GM23338 (cell line): Measurements from ENCODE around the gene AMOTL1. TPM values are rescaled to one million over a fixed set of nuclear protein-coding genes. Genes with fewer than 3 reads are reported as not detected.

ENCODE experiments used
- ATAC-seq: fragments of 200-7000 bp; cut with Tn5 transposase; 3 replicates; pipeline ENCODE4 v1.9.1; 2020
- DNase-seq: peaks from one replicate; pipeline ENCODE4 v3.0.0-alpha.2; 2015; ENCODE audit warnings: low spot score
- H2AFZ ChIP-seq: fragments of 200-600 bp; sonication (generic); 2 replicates; pipeline ENCODE4 v1.8.0; 2016; ENCODE audit warnings: antibody characterized with exemption, mild to moderate bottlenecking, moderate library complexity
- H3F3A ChIP-seq: fragments of 200-600 bp; sonication (generic); replicated peaks from 2 replicates; pipeline ENCODE4 v1.8.0; 2017; ENCODE audit warnings: antibody characterized with exemption, mixed run types, low read depth
- H3K27ac ChIP-seq: fragments of 200-600 bp; sonication (generic); 2 replicates; pipeline ENCODE4 v1.6.1; 2016; ENCODE audit warnings: low read depth
- H3K27me3 ChIP-seq: fragments of 200-600 bp; sonication (generic); 2 replicates; pipeline ENCODE4 v1.8.0; 2016; ENCODE audit warnings: mild to moderate bottlenecking, mixed run types, moderate library complexity; ENCODE audit not compliant: insufficient read depth
- H3K36me3 ChIP-seq: fragments of 200-600 bp; sonication (generic); 2 replicates; pipeline ENCODE4 v1.8.0; 2016; ENCODE audit warnings: mild to moderate bottlenecking; ENCODE audit not compliant: insufficient read depth
- H3K4me1 ChIP-seq: fragments of 200-600 bp; sonication (generic); 2 replicates; pipeline ENCODE4 v1.8.0; 2016; ENCODE audit warnings: mild to moderate bottlenecking, moderate library complexity; ENCODE audit not compliant: insufficient read depth
- H3K4me2 ChIP-seq: fragments of 200-600 bp; sonication (generic); 2 replicates; pipeline ENCODE4 v1.7.1; 2017; ENCODE audit warnings: mixed run types
- H3K4me3 ChIP-seq: fragments of 200-600 bp; sonication (generic); 2 replicates; pipeline ENCODE4 v1.6.1; 2016; ENCODE audit warnings: mixed run types
- H3K79me2 ChIP-seq: fragments of 200-600 bp; sonication (generic); replicated peaks from 2 replicates; pipeline ENCODE4 v1.8.0; 2017; ENCODE audit warnings: mild to moderate bottlenecking; ENCODE audit not compliant: insufficient read depth
- H3K9me2 ChIP-seq: fragments of 200-600 bp; sonication (generic); 2 replicates; pipeline ENCODE4 v1.8.0; 2017; ENCODE audit not compliant: insufficient read depth
- H4K20me1 ChIP-seq: fragments of 200-600 bp; sonication (generic); replicated peaks from 2 replicates; pipeline ENCODE4 v1.8.0; 2017; ENCODE audit warnings: mild to moderate bottlenecking; ENCODE audit not compliant: insufficient read depth
- H3K27ac Mint-ChIP-seq: 2 replicates; pipeline ENCODE4 v1.8.0; 2020; ENCODE audit warnings: inconsistent platforms, mild to moderate bottlenecking, moderate library complexity, mixed read lengths
- H3K27me3 Mint-ChIP-seq: 3 replicates; pipeline ENCODE4 v1.8.0; 2022; ENCODE audit warnings: low read depth, mild to moderate bottlenecking, moderate library complexity, mixed read lengths, inconsistent platforms; ENCODE audit not compliant: insufficient read depth, poor library complexity
- H3K36me3 Mint-ChIP-seq: 3 replicates; pipeline ENCODE4 v1.8.0; 2021; ENCODE audit warnings: low read depth, mild to moderate bottlenecking, inconsistent platforms, moderate library complexity, mixed read lengths
- H3K4me1 Mint-ChIP-seq: 3 replicates; pipeline ENCODE4 v1.8.0; 2020; ENCODE audit warnings: mild to moderate bottlenecking, inconsistent platforms, mixed read lengths
- H3K4me3 Mint-ChIP-seq: 3 replicates; pipeline ENCODE4 v1.8.0; 2021; ENCODE audit warnings: moderate library complexity, mild to moderate bottlenecking, inconsistent platforms, mixed read lengths
- H3K9me3 Mint-ChIP-seq: 3 replicates; pipeline ENCODE4 v1.8.0; 2020; ENCODE audit warnings: moderate library complexity, mild to moderate bottlenecking, inconsistent platforms, mixed read lengths
- CREB1 ChIP-seq: fragments of 250-450 bp; sonication (Bioruptor Pico); IDR thresholded peaks from 2 replicates; pipeline ENCODE4 v1.5.0; 2020; ENCODE audit warnings: low read depth, mild to moderate bottlenecking, moderate library complexity
- ETS1 ChIP-seq: IDR thresholded peaks from 2 replicates; pipeline ENCODE4 v1.6.1; 2016; ENCODE audit warnings: antibody characterized with exemption
- EZH2 ChIP-seq: fragments of 200-600 bp; sonication (generic); IDR thresholded peaks from one replicate; pipeline ENCODE4 v1.8.0; 2017; ENCODE audit warnings: antibody characterized with exemption, mild to moderate bottlenecking, low read depth; ENCODE audit not compliant: unreplicated experiment
- JUNB ChIP-seq: IDR thresholded peaks from one replicate; pipeline ENCODE4 v1.6.1; 2016; ENCODE audit warnings: antibody characterized with exemption; ENCODE audit not compliant: unreplicated experiment
- REST ChIP-seq: IDR thresholded peaks from one replicate; pipeline ENCODE4 v1.6.1; 2018; ENCODE audit warnings: antibody characterized with exemption; ENCODE audit not compliant: unreplicated experiment
- STAT1 ChIP-seq: IDR thresholded peaks from one replicate; pipeline ENCODE4 v1.6.1; 2016; ENCODE audit warnings: antibody characterized with exemption; ENCODE audit not compliant: unreplicated experiment
- ZNF114 ChIP-seq: fragments of 250-450 bp; sonication (Bioruptor Pico); IDR thresholded peaks from 2 replicates; pipeline ENCODE4 v1.5.0; 2020; ENCODE audit warnings: mild to moderate bottlenecking, moderate library complexity
- ZNF331 ChIP-seq: fragments of 250-450 bp; sonication (Bioruptor Pico); IDR thresholded peaks from 2 replicates; pipeline ENCODE4 v1.5.0; 2020; ENCODE audit warnings: low read depth, mild to moderate bottlenecking, moderate library complexity
- ZNF462 ChIP-seq: fragments of 250-450 bp; sonication (Bioruptor Pico); IDR thresholded peaks from 2 replicates; pipeline ENCODE4 v1.5.0; 2020; ENCODE audit warnings: mild to moderate bottlenecking, moderate library complexity
- polyA plus RNA-seq: library from polyadenylated mRNA; unstranded; fragments of >200 nt; fragmentation: Nextera tagmentation; extraction: Ambion mirVana; gene quantifications from 2 replicates; pipeline ENCODE4 v1.2.1, GENCODE V29; 2016
- total RNA-seq: library from RNA; depleted of rRNA; stranded (reverse); fragments of >200 nt; shearing (Covaris generic); gene quantifications from 2 replicates; pipeline ENCODE4 v1.2.3, GENCODE V29; 2014
- TF ChIP-seq, protein P1 (sequence below), 2 experiments: fragments of 200-600 bp in 1 of 2; sonication (generic) in 1 of 2; conservative IDR thresholded peaks; 2 replicates each; pipeline versions ENCODE4 v1.5.1 to v1.6.1; 2016 to 2017; ENCODE audit warnings: antibody characterized with exemption in 2 of 2, low read depth in 2 of 2, mild to moderate bottlenecking in 2 of 2, moderate library complexity in 1 of 2

Gene AMOTL1
- total and polyA plus RNA-seq, 2 experiments from 2014 or later = 4.3 to 18.7 TPM

DNA sequence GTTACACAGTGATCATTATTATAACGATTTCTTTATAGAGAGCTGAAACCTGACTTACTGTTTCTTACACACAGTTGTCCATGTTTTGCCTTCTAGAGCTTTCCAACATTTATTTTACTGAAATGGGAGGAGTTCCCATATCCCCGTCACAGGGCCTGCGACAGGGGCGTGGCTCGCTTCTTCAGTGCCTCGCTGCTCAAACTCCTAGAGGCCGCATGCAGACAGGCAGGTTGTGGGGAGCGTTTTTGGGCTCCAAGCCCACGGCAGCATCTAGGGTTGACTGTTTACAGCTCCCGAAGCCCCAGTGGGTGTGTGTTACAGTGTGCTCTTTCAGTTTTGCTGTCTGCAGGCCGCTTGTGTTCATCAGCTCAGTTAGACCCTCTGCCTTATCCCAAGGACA lies 12.7 kb upstream of the AMOTL1 start (continued):
- TF ChIP-seq REST (no peak), EZH2 (no peak), ETS1 (no peak), ZNF331 (no peak), JUNB (no peak)
- TF ChIP-seq, protein P1, sequence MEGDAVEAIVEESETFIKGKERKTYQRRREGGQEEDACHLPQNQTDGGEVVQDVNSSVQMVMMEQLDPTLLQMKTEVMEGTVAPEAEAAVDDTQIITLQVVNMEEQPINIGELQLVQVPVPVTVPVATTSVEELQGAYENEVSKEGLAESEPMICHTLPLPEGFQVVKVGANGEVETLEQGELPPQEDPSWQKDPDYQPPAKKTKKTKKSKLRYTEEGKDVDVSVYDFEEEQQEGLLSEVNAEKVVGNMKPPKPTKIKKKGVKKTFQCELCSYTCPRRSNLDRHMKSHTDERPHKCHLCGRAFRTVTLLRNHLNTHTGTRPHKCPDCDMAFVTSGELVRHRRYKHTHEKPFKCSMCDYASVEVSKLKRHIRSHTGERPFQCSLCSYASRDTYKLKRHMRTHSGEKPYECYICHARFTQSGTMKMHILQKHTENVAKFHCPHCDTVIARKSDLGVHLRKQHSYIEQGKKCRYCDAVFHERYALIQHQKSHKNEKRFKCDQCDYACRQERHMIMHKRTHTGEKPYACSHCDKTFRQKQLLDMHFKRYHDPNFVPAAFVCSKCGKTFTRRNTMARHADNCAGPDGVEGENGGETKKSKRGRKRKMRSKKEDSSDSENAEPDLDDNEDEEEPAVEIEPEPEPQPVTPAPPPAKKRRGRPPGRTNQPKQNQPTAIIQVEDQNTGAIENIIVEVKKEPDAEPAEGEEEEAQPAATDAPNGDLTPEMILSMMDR (conservative IDR thresholded peaks at IDR 0.05; ENCODE audit: low read depth in 2 of 2) = no peak

DNA sequence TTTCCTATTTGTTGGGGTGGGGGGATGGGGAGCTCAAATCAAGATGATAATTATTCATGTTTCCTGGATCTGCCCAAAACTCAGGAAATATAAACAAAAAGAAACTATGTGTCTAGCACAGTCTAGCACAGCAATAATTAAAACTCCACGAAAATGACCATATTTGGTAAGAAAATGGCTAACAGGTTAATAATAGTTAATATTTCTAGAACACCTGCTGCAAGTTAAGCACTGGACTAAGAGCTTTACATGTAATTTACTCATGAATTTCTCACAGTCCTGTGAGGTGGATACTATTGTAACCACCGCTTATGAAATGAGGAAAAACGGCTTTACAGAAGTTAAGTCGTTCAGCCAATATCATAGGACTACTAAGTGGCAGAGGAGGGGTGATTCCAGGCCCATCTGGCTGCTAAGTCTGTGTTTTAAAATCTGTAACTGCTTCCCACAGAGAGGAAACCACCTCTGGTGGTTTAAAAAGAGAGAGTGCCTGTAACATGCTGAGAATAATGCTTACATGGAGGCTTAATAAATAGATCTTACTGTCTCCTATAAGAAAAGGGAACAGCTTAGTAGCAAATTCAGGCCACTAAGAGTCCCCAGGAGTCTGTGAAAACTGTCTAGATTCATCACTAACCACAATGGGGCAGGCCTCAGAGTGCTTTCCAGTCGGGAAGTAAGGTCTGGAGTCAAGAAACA lies 11.0 kb upstream of the AMOTL1 start:
- DNase-seq (no peak), ATAC-seq (no peak)
- no peaks in the 10 kb centered on the region for H3K9me2 ChIP-seq
- no peaks in the 10 kb centered on the region for H3F3A ChIP-seq
- no peak overlapping the region for H3K4me2 ChIP-seq
- no peaks in the 10 kb centered on the region; the same call in 1 of the 2 replicates for H3K79me2 ChIP-seq
- no peaks in the 10 kb centered on the region for H3K9me3 Mint-ChIP-seq
- H3K4me1 ChIP-seq = peaks cover 5% of the 10 kb centered on the region
- H3K4me3 Mint-ChIP-seq = no peak overlapping the region
- no peaks in the 10 kb centered on the region for H3K27me3 Mint-ChIP-seq
- no peak overlapping the region for H3K4me3 ChIP-seq
- H3K27me3 ChIP-seq = peaks cover 8% of the 10 kb centered on the region
- H2AFZ ChIP-seq = no peak overlapping the region
- no peak overlapping the region for H3K27ac Mint-ChIP-seq
- H3K36me3 Mint-ChIP-seq = no peaks in the 10 kb centered on the region
- H3K27ac ChIP-seq = no peak overlapping the region
- no peaks in the 10 kb centered on the region for H4K20me1 ChIP-seq
- H3K4me1 Mint-ChIP-seq = peaks cover 43% of the 10 kb centered on the region
- no peaks in the 10 kb centered on the region for H3K36me3 ChIP-seq
- TF ChIP-seq CREB1 (no peak), ETS1 (no peak), STAT1 (no peak), JUNB (no peak), EZH2 (no peak), ZNF462 (CRISPR knock-in tag) (no peak), ZNF114 (CRISPR knock-in tag) (no peak)
